ENCODE data around the gene ZNF611. TPM values are rescaled to one million over a fixed set of nuclear protein-coding genes. Genes with fewer than 3 reads are reported as not detected.

Gene ZNF611
- total and polyA plus RNA-seq, 9 of the 15 experiments (the other 6 are each of a cell fraction or from before 2014, with no cell fraction given) = 3.7 to 29.6 (median 12.8) TPM

- no peaks in the 10 kb centered on the region for H3K27me3 ChIP-seq (ENCODE audit: control insufficient read depth in 2 of 2, insufficient read depth in 2 of 2, low read length in 2 of 2)
- no peak overlapping the region for H3K4me3 ChIP-seq
- no peak overlapping the region for H2AFZ ChIP-seq (ENCODE audit: low read depth, low read length)
- H3K27ac ChIP-seq (ENCODE audit: extremely low read depth, low read depth, low read length) = no peak overlapping the region
- H3K4me2 ChIP-seq (ENCODE audit: insufficient read depth, low read length) = no peak overlapping the region
- in situ Hi-C loops (cut with MboI) = no loop called here
- no peak overlapping the region for H3K9ac ChIP-seq (ENCODE audit: insufficient read depth in 1 of 2, low read depth in 2 of 2, low read length in 2 of 2)
- peaks cover 18% of the 10 kb centered on the region for H3K9me3 ChIP-seq (replicated peaks; ENCODE audit: control insufficient read depth, insufficient read depth, low read depth, low read length)
- ATAC-seq (no peak), DNase-seq (ENCODE audit: extremely low read depth in 1 of 4, low spot score in 3 of 4) (no peak), FAIRE-seq (no peak)
- BruUV-seq (replicated peaks) = no TSS peak
- no peaks in the 10 kb centered on the region for H3K9me1 ChIP-seq (ENCODE audit: control insufficient read depth, insufficient read depth, low read length)
- H3K36me3 ChIP-seq (ENCODE audit: control insufficient read depth, insufficient read depth, low read length) = peaks cover 16% of the 10 kb centered on the region
- intact Hi-C loops (cut with micrococcal nuclease) = no loop called here
- no peaks in the 10 kb centered on the region for H3K4me1 ChIP-seq (replicated peaks in 1 of 2; ENCODE audit: control insufficient read depth in 2 of 2, insufficient read depth in 2 of 2, low read length in 2 of 2)
- 74% methylated on average over 4 of the region's 7 CpGs for WGBS (ENCODE audit: insufficient coverage, low coverage, missing lambda C conversion rate)
- ChIA-PET POLR2A (no interaction called here), CTCF (ENCODE audit: low intra/inter-chr PET ratio) (no interaction called here)
- H4K20me1 ChIP-seq (replicated peaks; ENCODE audit: control insufficient read depth, insufficient read depth, low read length) = no peaks in the 10 kb centered on the region
- no peaks in the 10 kb centered on the region for H3K79me2 ChIP-seq (ENCODE audit: control insufficient read depth, insufficient read depth, low read length)
- TF ChIP-seq TEAD1 (CRISPR knock-in tag; IDR thresholded peaks at IDR 0.05) (no peak), MCM2 (IDR thresholded peaks at IDR 0.05; ENCODE audit: low read depth) (no peak), ZFP30 (CRISPR knock-in tag; IDR thresholded peaks at IDR 0.05; ENCODE audit: borderline replicate concordance) (no peak), ZNF232 (CRISPR knock-in tag; IDR thresholded peaks at IDR 0.05) (no peak), FOSL1 (tag; conservative IDR thresholded peaks at IDR 0.05) (no peak), NFIX (CRISPR knock-in tag; IDR thresholded peaks at IDR 0.05; ENCODE audit: low read depth) (no peak), SMARCA4 (IDR thresholded peaks at IDR 0.05) (no peak), SRSF1 (IDR thresholded peaks at IDR 0.05; ENCODE audit: low read depth, low read length) (no peak), ZNF518B (CRISPR knock-in tag; IDR thresholded peaks at IDR 0.05) (no peak), TFE3 (CRISPR knock-in tag; IDR thresholded peaks at IDR 0.05) (no peak), MTF1 (CRISPR knock-in tag; IDR thresholded peaks at IDR 0.05; ENCODE audit: borderline replicate concordance) (no peak), NR4A1 (CRISPR knock-in tag; IDR thresholded peaks at IDR 0.05) (no peak), NR4A1 (tag; IDR thresholded peaks at IDR 0.05) (no peak), ZNF551 (CRISPR knock-in tag; IDR thresholded peaks at IDR 0.05) (no peak), FOXK2 (conservative IDR thresholded peaks at IDR 0.05 in 1 of 2, IDR thresholded peaks at IDR 0.05 in 1 of 2; ENCODE audit: low read depth in 2 of 2) (no peak), FOXP4 (CRISPR knock-in tag; IDR thresholded peaks at IDR 0.05; ENCODE audit: borderline replicate concordance) (no peak)
Observed at GRCh38 chr19:52700673-52701072, 34.2 kb downstream of the ZNF611 start.

All from K562 (cell line).